AG20443 (cell line): ENCODE data around the gene GPATCH2L.

Source experiments
- DNase-seq: peaks from one replicate; pipeline ENCODE4 v3.0.0; 2012; ENCODE audit warnings: low spot score, mixed read lengths

Gene GPATCH2L

DNA sequence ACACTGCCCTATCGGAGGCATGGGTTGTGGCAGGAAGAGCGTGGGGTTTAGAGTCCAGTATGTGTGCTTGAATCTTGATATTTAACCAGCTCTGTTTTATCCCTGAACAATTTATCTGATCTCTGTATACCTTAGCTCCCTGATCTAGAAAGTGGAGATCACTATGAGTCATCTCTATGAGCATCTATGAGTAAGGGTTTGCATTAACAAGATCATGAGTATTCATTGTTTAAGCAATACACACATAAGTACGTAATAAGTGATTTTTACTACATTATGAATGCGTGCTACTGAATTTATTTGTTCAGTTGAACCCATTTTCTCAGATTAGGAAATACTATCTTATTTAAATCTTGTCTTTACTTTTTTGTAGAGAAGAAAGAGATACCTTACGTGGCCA lies 49.4 kb downstream of the GPATCH2L start:
- no peak for DNase-seq

DNA sequence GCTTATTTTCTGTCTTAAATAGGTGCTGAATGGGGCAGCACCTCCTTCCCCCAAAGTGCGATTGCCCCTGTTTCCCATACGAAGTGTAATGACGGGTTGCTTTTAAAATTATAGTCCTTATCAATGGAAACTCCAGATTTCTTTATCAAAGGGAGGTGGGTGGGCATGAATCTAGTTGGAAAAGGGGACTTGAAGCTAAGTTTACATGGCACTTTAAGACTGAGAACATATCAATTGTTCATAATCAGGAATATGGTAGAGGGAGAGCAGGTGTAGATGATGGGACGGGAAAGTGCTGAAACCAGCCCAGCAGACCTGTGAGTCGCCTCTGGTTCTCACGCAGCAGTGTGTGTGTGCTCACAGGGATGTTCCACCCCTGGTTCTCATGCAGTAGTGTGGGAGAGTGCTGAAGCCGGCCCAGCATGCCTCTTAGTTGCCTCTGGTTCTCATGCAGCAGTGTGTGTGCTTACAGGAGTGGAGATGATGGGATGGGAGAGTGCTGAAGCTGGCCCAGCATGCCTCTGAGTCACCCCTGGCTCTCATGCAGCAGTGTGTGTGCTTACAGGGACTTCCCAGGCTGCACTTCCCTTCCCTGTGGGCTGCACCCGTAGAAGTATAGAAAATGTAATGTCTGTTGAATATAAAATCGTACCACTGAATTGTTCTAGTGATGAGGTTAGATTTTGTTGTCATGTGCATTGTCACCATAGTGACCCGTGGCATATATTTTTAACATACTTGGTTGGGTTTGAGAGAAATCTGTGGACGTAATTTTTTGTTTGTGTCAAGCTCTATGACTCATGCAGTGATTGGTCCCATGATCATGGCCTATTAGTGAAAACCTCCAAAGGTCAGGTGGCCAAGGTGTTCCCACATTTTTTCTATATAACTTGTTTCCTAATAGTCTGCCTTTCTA lies 51.6 kb downstream of the GPATCH2L start:
- DNase-seq, result peak; percentile 87

DNA sequence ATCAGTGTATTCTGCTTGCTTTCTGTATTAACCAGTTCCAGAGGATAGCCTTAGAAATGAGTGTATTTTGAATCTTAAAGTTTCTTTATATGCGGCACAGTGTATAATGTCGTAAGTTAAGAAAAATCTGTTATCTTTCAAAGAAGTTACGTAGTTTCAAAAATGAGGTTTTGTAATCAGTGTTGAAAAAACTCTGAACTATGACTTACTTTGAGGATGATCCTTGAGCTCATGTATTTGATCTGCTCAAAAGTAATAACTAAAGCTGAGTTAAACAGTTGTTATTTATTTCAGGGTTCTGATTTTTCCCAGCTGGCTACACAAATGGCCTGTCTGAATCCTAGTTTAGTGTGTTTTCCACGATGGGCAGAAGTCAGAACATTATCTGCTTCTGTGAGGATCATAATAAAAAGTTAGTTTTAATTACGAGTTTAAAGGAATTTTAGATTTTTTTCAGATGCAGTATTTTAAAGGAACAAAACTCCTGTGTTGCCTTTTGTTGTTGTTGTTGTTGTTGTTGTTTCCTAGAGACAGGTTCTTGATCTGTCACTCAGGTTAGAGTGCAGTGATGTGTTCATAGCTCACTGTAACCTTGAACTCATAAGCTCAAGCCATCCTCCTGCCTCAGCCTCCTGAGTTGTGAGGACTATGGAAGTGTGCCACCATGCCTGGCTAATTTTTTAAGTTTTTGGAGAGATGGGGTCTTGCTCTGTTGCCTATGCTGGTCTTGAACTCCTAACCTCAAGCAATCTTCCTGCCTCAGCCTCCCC lies 52.9 kb downstream of the GPATCH2L start:
- DNase-seq, result no peak

DNA sequence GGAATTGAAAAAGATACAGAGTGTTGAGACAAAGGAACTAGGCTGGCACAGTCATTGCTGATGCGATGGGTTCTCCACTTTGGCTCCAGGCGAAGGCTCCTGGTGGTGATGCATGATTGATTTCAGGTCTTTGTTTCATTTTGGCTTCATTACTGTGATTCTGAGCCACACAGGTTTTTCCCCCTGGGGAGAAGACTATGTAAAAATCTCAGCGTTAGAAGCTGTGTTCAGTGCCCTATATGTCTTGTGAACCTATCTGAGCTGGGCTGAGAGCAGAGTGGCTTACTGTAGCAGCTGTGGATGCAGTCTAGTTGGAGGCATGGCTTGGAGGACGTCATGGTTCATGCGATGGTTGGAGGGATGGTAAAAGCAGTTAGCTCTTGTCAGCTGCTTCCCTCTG lies 54.0 kb downstream of the GPATCH2L start:
- DNase-seq, result no peak

DNA sequence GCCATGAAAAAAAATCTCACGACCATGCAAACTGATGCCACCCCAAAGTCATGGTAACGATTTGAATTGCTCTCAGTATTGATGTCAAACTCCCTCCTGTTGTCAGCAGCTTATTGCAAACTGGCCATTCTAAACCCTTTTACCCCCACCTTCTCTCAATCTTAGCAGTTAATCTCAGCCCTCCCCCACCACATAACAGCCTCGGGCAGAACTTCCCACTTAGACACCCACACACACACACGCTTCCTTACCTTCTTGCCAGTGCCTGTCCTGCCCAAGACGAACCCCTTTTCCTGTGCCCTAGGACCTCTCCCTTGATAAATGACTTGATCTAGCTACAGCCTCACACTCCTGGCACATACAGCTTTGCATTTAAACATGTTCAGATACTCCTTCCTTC lies 56.6 kb downstream of the GPATCH2L start:
- no peak for DNase-seq

DNA sequence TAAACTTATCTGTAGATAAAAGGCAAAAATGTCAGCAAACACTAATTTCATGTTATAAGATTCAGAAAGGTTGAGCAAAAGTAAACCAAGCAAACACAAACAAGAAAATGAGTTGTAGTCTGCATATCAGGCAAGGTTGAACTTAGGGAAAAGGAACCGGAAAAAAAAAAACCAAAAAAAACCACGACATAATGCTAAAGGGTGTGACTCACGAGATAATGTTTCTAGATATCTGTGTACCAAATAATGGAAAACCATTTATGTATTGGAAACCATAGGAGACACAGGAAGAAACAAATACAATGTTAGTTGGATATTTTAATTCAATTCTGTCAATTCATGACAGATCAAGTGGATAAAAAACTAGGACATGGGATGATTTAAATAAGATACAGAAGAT lies 60.5 kb downstream of the GPATCH2L start:
- DNase-seq, result no peak

DNA sequence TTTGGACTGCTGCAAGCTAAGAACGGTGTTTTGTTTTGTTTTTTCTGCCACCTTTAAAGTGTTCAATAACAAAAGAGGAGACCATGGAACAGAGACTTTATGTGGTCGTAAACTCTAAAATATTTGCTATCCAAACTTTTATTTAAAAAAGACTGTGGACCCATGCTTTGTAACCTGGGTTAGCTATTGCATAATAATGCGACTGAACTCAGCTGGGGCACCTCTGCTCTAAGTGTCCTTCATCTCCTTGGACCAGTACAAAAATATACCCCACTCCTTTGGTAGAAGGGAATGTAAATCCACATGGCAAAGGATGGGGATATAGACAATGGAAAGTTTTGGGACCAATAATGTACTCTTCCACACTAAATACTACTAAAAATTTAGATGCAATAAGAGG lies 65.5 kb downstream of the GPATCH2L start:
- DNase-seq, result no peak

DNA sequence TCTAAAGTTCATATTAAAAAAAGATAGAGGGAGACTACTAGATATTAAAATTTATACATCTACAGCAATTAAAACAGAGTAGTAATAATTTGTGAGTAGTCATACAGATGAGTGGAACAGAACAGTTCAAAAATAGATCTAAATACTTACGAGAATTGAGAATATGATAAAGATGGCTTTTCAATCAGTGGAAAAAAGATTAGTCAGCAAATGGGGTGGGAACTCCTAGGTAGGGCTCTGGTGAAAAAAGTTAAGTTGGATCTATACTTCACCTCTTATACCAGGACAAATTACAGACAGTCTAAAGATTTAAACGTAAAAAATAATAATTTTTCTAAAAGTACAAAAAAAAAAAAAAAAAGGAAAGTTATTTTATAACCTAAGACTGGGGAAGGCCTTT lies 66.9 kb downstream of the GPATCH2L start:
- DNase-seq, result no peak

DNA sequence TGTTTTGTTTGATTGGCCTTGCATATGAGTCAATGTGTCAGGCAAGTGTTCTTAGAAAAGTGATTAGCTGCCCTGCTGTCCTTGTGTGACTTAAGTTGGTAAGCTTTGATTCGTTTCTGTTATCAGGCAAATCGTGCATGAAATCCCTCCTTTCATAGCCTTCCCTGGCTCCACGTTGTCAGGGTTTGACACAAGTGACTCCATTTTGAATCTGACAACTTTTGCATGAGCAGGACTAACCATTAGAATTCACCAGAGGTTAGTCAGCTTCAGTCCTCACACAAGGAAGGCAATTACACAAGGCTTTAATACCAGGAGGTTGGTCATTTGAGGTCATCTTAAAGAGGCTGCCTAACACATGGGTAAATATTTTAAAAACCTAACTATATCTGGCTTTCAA lies 68.2 kb downstream of the GPATCH2L start:
- no peak for DNase-seq

DNA sequence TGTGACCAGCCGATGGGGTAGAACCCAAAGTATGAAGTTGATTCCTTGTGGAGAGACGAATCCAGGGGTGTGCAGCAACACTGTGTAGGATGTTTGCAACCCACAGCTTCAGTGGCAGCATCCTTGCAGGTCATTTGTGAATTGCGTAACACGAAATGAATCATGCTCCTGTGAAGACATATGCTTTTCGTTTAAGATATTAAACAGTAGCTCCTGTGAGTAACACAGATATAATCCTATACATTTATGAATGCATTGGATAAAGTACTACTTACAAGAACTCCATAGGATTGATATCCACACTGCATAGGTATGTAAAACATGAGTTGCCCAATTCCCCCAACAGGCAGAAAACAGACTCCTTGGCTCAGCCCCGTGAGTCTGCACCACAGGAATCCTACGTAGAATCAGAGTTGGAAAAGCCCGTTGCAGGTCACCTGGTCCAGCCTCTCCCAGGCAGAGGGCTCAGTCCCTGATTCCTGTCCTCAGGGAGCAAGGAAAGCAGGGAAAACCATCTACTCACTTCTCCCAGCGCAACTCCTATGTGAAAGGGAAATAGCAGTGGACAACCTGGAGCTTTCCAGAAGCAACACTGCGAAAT lies 75.8 kb downstream of the GPATCH2L start:
- DNase-seq, result peak; percentile 61

DNA sequence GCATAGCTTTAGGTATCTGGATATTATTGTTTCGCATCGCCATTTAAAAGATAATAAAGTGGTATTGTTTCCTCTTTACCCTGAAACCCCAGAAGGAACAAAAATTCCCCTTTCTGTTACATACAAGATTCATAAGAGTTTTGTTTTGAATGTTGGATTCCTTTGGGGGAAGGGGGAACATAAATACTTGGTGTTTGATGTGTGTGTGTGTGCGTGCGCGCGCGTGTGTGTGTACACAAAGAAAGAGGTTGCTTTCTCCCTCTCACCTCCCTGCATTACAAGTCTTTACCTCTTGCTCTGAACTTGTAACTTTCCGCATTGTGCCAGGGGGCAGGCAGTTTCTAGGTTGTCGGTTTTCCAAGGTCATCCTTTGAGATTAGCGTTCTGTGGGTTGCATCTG lies 76.4 kb downstream of the GPATCH2L start:
- DNase-seq, result no peak

DNA sequence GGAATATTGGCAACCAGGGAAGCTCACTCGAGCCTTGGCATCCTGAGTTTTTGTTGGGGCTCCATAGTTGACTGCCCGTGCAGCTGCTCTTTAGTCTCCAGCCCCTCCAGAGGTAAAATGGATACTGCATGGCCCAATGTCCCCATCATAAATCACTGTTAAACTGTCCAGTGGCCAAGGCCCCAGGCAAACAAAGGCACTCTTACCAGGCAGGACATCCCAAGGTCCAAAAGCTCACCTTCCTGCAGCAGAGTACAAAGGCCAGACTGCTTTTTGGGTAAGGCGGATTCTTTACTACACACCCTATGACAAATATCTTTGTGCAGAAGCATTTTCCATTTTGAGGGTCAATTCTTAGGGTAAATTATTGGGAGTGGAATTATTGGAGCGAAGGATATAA lies 81.1 kb downstream of the GPATCH2L start:
- DNase-seq, result no peak

DNA sequence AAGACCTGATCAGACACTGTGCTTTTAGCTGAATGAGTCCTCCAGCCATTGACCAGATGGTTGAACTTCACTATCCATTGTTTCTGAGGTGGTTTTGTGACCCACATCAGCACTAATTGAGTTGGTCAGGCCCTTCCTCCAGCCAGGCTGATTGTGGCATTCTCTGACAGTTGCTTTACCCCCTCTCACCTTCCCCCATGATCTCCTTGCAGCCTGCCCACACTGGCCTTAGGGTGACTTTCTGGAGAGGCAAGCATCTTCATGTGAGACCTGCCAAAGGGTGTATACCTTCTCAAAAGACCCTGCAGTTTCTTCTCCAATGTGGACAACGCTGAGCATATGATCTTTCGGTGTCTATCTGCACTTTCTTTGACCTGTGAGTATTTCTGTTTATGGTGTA lies 83.9 kb downstream of the GPATCH2L start:
- DNase-seq, result no peak

DNA sequence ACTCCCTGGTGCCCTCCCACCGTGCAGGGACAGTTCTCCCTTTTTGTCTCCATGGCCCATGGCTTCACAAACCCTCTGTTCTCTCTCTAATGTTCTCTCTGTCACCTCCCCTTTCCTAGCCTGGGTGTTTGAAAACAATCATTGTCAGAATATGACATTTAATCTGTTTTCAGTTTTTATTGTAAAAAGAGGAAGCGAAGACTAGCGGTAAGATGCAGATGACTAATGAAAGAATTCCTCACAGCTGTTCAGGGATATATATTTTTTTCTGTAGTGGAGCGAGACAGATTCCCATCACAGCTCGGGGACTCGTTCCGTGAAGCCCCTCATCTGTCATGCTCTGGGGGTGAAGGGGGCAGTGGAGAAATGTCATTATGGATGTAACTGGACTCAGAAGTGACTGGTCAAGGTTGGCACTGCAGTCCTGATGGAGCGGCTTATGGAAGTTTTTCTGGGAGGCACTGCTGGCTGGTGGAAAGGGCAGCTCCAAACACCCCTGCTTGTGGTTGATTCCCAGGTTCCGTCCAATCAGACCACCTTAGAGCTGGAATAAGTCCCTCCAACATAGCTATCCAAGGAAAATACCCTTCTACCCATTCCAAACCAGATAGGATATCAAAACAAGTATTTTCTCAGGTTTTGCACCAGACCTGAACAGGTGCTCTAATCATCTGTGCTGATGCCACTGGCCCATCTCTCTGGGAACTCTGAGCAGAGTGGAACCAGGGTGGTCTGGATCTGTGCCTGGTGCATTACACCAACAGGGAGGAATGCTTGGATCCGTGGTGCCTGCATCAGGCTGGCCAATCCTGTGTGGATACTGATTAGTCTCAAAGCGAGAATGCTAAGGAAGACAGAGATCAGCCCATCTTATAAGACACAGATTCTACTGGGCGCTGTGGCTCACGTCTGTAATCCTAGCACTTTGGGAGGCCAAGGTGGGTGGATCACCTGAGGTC lies 84.7 kb downstream of the GPATCH2L start:
- peak; percentile 39 for DNase-seq

DNA sequence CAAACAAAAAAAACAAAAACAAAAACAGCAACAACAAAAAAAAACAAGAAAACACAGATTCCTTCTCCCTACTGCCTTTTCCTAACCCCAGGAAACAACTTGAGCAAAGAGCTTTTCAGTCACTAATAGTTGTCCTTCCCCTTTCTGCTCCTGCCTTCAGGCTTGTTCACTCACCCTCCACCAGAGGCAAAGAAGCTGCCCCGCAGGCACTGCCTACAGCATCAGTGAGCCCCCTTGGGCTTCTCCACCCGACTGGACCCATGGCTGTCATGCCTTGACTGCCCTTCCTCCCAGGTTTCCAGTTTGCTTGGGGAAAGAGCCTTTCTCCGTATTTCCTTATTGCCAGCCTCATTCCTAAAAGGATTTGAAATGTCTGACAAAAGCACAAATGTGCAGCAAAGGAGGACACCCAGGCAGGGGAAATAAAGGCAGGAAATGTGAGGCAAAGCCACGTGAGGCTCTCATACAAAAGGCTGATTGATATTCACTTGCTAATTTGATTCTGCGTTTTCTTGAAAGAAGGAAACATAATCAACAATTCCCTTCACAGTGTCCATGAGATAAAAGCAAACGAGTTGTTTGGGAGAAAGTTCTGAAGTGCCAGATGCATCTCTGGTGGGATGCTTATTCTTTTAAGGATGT lies 85.7 kb downstream of the GPATCH2L start:
- DNase-seq, result no peak

DNA sequence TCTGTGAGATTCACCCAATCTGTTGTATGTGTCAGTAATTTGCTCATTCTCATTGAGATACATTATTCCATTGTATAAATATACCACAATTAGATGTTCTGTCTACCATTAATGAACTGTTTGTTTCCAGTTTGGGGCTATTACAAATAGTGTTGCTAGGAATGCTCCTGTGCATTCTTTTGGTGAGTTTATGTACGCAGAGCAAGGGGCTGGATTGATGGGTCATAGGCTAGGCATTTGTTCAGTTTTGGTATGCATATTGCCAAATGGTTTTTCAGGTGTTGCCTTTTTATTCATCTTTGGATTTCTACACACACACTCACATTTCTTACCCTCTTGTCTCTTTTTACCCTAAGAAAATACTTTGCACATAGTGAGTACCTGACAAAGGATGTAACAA lies 93.4 kb downstream of the GPATCH2L start:
- no peak for DNase-seq

DNA sequence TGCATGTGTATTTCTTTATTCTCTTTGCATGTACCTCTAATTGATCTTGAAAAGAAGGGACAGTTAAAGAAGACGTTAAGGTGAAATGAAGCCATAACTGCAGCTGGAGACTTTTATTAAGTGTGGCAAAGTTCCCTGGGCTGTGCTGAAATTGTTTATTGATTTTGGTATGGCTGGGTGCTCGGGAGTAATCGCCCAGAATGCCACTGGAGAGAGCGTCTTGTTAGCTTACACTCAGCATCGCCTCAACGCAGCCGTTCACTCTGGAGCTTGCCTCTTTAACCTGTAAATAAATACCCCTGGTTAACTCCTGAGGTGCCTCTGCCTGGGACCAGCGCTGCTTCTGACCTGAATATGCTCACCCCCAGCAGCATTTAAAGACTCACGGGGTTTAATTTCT lies 98.6 kb downstream of the GPATCH2L start:
- no peak for DNase-seq

DNA sequence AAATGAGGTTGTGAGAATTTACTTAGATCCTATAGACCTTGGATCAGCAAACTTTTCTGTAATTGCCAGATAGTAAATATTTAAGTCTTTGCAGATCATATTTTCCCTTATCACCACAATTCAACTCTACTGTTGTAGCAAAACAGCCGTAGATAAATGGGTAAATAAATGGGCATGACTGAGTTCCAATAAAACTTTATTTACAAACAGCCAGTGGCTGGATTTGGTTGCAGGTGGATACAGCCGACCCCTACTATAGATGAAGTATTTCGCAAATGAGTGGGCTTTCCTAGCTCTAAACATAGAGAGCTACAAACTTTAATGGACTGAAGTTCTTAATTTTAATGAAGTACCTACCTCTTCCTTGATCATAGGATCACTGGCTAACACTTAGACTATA lies 100.7 kb downstream of the GPATCH2L start:
- no peak for DNase-seq

DNA sequence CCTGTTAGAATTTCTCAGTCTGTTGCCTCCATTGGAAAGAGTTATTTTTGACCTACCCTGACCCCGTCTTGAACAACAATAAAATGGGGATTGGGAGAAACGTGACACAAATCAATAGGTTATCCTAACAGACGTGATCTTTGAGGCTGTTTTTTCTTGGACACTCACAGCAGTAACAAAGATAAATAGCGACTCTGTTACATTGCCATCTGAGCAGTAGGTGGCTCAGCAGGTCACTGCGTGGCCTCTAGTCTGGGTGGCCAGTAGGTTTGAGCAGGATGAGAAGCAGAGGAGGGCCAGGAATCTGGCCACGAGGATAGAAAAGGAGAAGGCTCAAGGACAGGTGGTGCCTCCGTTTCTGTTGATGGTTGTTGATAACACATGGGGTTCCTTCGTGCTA lies 101.4 kb downstream of the GPATCH2L start:
- DNase-seq, result no peak

DNA sequence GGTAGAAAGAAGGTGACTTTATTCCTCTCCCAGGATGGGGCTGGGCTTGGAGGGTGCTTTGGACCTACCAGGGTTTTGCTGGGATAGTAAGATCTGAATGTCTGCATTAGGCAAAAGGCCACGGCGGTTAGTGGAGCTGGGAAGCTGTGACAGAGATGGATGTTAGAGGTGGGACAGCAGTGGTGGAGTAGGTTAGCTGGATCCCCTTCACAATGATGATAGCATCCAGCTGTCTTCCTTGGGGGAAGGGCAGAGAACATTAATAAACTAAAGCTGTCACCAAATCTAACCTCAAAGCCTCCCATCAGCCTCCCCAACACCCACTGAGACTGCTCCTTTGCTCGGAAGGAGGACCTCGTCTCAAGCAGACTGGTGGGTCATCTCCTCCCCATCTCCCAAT lies 104.8 kb downstream of the GPATCH2L start:
- no peak for DNase-seq

DNA sequence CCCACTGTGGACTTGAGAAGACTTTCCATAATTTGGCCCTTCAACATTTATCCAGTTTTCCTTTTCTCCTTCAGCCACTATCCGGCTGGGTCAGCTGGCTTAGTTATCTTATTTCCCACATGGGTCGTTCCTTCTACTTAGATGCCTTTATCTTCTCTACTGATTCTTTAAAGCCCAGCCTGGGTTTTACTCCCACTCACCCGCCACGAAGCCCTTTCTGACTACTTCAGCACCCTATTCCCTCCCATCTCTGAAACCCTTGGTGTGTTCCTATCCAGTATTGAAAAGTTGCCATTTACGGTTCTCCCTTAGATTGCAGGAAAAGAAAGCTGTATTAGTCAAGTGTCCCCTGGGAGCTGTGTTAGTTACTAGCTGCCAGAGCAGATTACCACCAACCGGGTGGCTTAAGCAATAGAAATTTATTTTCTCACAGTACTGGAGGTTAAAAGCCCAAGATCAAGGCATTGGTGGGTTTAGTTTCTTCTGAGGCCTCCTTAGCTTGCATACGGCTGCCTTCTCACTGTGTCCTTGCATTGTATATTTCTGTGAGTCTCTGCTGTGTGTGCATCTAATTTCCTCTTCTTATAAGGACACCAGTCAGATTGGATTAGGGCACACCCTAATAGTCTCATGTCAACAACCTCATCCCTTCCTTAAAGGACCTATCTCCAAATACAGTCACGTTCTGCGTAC lies 105.5 kb downstream of the GPATCH2L start:
- DNase-seq, result peak; percentile 26
